ENCODE results near the gene UTP14C.

- TF ChIP-seq CTCF (IDR thresholded peaks at IDR 0.05) (no peak), EZH2 (IDR thresholded peaks at IDR 0.05; ENCODE audit: borderline replicate concordance, insufficient read depth, low read depth, low read length, poor library complexity, severe bottlenecking) (no peak)
Observed at GRCh38 chr13:52005841-52006522, 18.5 kb upstream of the UTP14C start.
